Measurements from ENCODE around the gene NUDC.
"Not testable (repeated sequence)": the region's sequence is repeated elsewhere in the genome, so short reads cannot be mapped to it uniquely, and the experiment has no call there.

The NUDC gene

DNA sequence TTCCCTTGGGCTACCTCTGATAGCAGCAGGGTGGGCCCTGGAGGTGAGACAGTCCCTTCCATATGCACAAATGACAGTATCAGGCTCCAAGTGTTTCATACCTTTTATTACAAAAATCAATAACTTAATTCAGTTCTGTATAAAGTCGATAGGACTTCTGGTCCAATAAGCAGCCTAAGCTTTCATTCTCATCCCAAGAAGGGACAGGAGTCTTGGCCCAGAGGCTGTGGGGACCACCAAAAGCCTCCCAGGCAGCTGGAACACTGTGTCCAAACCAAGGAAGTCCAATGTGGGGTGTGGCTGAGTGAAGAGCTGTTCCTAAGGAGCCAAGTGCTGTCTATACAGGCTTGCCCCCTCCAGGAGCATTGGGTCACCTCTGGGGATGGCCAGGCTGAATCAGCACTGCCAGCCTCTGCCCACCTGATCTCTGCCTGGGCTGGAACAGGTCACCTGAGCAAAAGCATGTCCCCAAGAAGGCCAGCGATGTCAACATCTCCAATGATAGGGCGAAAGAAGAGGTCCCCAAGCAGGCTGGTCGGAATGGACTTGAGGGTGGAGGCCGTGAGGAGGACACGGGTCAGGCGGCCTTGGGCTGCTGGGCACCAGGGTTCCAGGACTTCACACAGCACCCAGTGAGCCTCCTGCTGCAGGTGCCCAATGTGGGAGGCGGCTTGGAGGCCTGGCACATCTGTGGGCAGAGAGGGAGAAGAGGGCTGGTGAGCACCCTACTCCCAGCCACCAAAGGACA lies 10.0 kb upstream of the NUDC start:
- no peak for DNase-seq (ENCODE audit: low read depth)

DNA sequence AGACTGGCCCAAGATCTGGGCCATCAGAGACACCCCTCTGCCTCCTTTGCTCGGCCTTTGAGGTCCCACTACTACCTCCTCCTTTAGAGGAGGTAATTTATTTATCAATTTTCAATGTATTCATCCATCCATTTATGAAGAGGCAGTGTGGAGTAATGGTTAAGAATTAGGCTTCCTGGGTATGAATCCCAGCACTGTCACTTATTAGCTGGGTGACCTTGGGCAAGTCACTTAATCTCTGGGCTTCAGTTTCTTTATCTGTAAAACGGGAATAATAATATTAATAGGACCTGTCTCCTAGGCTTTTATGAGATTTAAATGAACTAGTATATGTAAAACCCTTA lies 9.4 kb upstream of the NUDC start:
- DNase-seq (ENCODE audit: low read depth), result no peak

DNA sequence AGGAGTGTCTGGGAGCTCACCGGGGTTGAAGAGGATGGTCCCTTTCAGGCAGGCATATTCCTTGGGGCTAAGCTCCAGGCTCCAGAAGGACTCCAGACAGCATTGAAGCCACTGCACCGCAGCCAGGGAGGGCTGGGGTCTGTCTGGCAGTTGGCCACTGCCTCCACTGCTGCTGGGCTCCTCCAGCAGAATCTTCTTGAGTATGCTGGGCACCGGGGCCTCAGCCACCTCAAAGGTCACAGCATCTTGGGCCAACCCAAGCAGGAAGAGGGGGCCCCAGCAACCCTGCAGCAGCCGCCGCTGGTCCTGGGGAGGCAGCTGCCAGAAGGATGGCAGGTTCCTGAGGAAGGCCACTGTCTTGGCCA lies 8.2 kb upstream of the NUDC start:
- DNase-seq (ENCODE audit: low read depth), result no peak

- DNase-seq (ENCODE audit: low read depth), result no peak
These were observed 7.6 kb upstream of the NUDC start, which contains the start of gene NR0B2 for GRCh38 chr1:26913754-26914619. Gene NR0B2 (minus strand): TSS chr1:26913975. CDS start chr1:26913940, 35 bp downstream.

DNA sequence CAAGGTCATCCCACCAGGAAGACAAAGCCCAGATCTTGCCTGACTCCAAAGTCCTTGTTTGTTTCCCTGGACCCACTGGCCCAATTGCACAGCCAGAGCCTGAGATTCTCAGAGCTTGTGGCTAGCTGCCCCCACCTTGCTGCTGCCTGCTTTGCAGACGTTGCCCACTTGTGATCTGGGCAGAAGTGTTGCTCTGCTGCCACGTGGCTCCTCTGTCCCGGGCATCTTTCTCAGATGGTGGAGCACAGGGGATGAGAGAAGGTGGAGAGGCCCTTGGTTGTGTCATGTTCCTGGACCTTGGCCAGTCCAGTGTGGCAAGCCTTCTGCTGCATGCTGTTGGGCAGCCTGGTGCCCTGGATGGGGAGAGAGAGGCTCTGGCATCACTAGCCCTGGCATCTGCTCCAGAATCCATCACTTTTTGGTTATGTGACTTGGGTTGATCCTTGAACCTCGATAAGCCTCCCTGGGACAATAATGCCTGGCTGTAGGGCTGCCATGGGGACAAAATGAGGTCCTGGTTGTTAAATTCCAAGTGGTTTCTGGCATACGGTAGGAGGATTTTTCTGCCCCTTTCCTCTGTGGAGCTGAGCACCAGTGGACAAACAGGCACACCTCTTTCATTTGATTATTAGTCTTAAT lies 6.2 kb upstream of the NUDC start:
- no peak for DNase-seq (ENCODE audit: low read depth)

DNA sequence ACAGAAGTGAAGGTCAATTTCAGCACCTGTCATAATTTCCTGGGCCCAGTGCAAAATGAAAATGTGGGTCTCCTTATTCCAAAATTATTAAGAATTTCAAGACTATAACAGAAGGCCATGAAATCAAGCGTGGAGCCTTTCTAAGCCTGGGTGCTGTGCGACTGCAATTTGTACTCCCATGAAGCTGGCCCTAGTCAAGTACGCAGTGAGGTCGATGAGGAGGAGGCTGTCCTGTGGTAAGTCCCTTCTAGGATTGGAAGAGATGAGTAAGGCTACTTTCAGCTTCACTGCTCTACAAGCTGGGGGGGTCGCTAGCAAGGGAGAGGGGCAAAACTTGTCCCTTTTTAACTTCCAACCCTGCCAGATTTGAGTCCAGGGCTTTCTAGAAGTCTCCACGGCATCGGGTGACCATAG lies 410 bp upstream of the NUDC start:
- no peak for DNase-seq (ENCODE audit: low read depth)

DNA sequence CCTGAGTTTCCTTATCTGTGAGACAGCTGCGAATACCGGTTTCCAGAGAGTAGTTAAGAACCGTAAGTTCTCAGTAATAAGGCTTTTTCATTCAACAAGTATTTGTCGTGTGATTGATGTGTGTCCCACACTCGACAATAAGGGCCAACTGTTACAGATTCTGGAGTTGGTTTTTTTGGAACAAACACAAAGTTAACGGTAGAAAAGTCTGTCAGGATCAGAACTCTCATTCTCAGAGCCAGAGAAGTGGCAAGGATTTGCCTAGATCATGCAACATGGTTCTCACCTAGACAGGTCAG lies 837 bp downstream of the NUDC start:
- no peak for DNase-seq (ENCODE audit: low read depth)

DNA sequence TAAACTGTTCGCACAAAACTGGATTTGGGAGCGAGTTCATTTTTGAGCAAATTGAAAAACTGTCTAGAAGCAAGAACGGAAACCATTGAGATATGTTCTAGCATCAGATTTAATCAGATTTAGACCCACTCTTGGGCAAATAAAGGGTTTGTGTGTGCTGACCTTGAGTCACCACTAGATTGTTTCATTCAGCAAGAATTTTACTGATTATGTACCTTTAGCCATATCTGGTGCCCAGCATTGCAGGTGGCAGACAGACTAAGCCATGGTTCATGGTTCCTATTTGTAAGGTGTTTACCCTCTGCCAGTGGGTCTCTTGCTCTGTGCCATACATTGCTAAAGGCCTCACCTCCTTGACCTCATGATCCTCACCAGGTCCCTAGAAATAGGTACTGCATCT lies 1.4 kb downstream of the NUDC start:
- DNase-seq (ENCODE audit: low read depth), result no peak

DNA sequence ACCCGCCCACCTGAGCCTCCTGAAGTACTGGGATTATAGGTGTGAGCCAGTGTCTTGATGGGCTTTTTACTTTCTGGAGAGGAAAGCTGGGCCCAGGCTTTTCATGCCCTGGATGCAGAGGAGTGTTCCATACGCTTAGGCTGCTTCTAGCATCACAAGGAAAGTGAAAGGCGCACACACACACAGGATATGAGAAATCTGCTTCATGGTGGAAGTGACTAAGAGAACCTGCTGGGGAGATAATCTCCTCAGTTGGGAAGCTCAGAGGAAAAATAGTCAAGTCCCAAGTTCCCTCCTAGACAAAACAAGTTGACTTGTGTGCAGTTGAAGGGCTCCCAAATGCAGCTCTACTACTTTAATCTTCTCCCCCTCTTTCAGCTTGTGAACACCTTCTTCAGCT lies 2.2 kb downstream of the NUDC start:
- peak; percentile 56 for DNase-seq (ENCODE audit: low read depth)

DNA sequence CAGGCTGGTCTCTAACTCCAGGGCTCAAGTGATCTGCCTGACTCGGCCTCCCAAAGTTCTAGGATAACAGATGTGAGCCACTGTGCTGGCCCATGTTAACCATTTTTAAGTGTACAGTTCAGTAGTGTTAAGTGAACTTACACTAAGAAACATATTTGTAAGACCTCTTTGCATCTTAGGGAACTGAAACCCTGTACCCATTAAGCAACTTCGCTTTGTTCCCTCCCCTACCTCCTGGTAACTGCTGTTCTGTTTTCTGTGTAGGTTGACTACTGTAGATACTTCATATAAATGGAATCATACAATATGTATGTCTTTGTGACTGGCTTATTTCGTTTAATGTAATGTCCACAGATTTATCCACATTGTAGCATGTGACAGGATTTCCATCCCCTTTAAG lies 11.0 kb downstream of the NUDC start:
- no peak for DNase-seq (ENCODE audit: low read depth)

DNA sequence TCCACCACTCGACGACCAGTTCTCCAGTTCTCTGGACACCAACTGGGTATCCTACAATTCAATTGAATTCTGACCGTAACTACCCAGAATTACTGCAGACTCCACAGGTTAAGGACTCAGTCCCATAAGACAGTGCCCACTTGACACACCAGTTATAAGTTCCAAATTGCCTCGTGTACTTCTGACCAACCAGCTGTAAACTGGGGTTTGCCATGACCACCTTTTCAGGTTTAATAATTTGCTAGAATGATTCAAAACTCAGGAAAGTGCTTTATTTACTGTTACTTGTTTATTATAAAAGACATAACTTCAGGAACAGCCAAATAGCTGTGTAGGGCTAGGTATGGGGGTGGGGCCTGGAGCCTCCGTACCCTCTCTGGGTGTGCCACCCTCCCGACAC lies 15.3 kb downstream of the NUDC start:
- DNase-seq (ENCODE audit: low read depth), result no peak

GRCh38 chr1:26938004-26938658 lies 16.6 kb downstream of the NUDC start:
- DNase-seq (ENCODE audit: low read depth), result no peak

DNA sequence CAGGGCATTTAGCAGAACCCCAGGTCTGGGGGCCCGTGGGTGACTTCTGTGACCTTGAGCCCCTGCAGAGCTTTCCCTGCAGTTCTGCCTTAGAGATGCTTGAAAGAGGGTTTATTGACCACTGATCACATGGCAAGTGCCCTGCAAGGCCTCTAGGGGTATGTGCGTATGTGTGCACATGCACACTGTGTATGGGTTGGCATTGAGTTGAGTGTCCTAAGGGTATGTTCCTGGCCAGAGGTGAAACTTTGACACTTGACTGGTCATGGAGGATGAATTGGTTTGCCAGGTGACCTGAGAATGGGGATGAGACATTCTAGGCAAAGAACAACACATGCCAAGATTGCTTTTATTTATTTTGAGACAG lies 17.1 kb downstream of the NUDC start:
- DNase-seq (ENCODE audit: low read depth), result no peak

GRCh38 chr1:26941311-26941710 lies 19.8 kb downstream of the NUDC start:
- no peak for DNase-seq (ENCODE audit: low read depth)

GRCh38 chr1:26942656-26943055 lies 21.1 kb downstream of the NUDC start:
- DNase-seq (ENCODE audit: low read depth), result no peak

DNA sequence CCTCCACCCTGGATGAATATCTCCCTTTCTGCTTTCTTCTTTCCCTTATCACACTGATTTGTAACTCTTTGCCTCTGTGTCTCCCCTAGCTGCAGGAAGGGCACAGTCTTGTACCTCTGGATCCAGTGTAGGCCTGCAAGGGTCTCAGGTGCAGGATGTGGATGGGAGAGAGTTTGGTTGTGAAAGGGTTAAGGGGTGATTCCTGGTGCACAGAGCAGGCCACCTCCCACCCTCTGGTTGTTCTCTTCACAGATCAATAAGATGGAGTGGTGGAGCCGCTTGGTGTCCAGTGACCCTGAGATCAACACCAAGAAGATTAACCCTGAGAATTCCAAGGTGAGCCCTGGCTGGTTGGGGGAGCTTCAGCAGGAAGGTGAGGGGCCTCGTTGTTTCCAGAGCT lies 23.6 kb downstream of the NUDC start:
- no peak for DNase-seq (ENCODE audit: low read depth)

- no peak for DNase-seq (ENCODE audit: low read depth)
These were observed 24.2 kb downstream of the NUDC start for GRCh38 chr1:26945728-26946127.

DNA sequence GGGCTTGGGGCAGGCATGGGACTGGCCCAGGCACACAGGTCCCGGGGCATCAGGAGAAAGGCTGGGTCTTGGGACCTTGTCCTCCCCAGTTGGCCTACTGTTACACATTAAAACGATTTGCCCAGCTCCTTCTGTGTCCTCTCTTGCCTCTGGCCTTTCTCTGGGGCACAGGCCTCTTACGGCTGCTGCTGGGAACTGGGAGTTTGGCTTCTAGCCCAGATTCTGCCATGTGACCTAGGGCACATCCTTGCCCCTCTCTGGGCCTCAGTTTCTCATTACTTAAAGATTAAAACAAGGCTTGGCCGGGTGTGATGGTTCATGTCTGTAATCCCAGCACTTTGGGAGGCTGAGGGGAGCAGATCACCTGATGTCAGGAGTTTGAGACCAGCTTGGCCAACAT lies 24.7 kb downstream of the NUDC start:
- no peak for DNase-seq (ENCODE audit: low read depth)

DNA sequence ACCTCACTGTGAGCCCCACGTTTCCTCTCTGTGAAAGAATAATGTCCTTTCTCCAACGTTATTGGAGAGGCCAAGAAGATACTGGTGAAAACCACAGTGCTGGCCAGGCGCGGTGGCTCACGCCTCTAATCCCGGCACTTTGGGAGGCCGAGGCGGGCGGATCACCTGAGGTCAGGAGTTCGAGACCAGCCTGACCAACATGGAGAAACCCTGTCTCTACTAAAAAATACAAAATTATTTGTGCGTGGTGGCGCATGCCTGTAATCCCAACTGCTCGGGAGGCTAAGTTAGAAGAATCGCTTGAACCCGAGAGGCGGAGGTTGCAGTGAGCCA lies 27.1 kb downstream of the NUDC start:
- not testable (repeated sequence) for DNase-seq (ENCODE audit: low read depth)

DNA sequence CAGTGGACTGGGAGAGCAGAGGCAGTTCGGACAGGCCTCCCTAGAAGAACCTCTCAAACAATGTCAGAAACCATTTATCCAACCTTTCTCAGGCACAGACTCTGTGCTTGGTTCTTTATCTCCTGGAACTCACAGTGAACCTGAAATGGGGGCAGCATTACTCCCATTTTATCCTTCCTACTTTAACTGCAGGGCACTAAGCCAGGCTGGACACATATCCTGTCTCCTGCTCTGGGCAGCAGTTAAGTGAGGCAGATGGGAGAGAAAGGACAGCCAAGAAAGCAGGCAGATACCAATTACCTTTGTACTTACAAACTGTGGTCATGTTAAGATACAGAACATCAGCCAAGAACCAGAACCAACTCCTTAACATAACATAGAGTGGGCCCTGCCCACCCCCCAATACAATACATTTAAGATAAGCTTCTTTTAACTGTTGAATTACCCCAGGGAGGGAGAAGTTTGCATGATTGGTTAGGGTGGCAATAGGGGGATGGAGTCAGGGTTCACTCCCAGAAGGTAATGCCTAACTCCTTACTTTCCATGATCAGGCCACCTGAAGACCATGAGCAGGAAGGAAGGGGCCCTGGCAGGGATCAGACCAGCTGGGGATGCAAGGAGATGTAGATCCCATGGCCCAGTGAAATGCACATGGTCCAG lies 27.9 kb downstream of the NUDC start:
- no peak for DNase-seq (ENCODE audit: low read depth)

DNA sequence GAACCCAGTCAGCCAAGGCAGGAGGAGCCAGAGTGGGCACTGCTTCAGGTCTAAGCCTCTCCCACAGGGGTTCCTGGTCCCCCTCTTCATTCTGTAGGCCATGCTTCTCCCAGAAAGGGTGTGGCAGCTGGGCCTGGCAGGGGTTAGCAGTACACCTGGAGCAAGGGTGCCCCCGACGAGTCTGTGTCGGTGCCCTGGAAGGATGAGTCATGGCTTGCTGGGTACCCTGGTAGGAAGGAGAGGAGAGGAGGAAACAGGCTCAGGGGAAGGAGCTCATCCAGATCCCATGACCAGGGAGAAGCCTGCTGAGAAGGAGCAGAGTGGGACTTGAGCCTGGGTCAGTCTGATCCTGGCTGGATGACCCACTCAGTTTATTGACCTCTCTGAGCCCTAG lies 28.4 kb downstream of the NUDC start:
- no peak for DNase-seq (ENCODE audit: low read depth)

- DNase-seq (ENCODE audit: low read depth), result no peak
These were observed 29.1 kb downstream of the NUDC start for GRCh38 chr1:26950602-26951001.

DNA sequence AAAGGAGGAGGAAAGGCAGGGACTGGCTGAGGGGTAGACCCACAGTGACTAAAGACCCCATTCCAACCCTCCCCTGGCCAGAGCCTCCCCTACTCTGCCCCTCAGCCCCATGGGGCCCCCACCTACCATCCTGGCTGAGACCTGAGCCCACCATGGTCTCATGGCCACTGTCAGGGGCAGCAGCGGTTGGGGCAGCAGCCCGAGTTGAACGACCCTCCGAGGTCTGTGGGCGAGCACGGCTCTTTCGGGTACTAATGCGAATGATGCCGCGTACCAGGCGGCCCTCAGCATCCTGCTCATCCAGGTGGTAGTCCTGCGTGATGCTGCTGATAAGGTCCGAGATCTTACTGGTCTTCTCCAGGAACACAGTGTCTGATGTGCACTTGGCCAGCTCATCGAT lies 29.7 kb downstream of the NUDC start:
- DNase-seq (ENCODE audit: low read depth), result no peak

All from non-pigmented ciliary epithelial cell (primary cell).